Glomerular visceral epithelial cell (primary cell): ENCODE data around the gene TIE1.

Source experiments
- DNase-seq: peaks from one replicate; pipeline ENCODE4 v3.0.0-alpha.2; 2016; ENCODE audit errors: extremely low spot score

Gene TIE1

GRCh38 chr1:43300378-43301094 lies at the start of gene TIE1:
Gene TIE1, plus strand, starts transcription at chr1:43300982. Its CDS starts 90 bp downstream, at chr1:43301072.
- no peak for DNase-seq

DNA sequence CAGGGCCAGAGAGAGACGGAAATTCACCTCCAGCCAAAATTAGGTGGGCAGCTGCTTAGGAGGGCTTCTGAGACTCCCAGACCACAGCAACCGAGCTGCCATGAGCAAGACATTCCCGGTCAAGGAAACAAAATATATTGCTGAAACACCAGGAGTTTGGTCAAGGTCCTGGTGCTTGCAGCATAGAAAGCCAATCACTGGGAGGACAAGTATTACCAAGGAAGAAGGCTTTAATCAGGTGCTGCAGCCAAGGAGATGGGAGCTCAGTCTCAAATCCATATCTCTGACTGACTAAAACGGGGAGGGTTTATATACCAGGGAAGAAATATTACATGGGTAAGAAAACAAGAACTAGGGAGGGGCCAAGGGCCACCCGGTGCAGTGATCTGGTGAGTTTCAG lies 49.8 kb upstream of the TIE1 start:
- no peak for DNase-seq

GRCh38 chr1:43252225-43252624 lies 48.6 kb upstream of the TIE1 start:
- DNase-seq, result no peak

DNA sequence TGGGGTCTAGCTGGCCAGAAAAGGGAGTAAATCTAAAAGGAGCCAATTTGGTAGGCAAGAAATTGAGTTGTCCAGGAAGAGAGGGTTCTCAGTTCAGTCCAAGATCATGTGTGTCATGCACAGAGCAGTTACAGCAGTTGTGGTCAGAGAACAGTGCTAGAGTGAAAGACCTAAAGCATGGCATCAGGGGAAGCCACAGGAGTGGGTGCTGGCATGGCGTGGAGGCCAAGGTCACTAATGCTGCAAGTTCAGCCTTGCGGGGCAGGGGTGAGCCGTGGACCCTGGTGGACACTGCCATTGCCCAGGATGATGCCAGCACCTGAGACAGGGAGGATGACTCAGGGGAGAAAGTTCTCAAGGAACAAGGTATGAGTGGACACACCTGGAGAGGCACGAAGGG lies 47.6 kb upstream of the TIE1 start:
- no peak for DNase-seq

GRCh38 chr1:43253876-43254275 lies 46.9 kb upstream of the TIE1 start:
- DNase-seq, result no peak

DNA sequence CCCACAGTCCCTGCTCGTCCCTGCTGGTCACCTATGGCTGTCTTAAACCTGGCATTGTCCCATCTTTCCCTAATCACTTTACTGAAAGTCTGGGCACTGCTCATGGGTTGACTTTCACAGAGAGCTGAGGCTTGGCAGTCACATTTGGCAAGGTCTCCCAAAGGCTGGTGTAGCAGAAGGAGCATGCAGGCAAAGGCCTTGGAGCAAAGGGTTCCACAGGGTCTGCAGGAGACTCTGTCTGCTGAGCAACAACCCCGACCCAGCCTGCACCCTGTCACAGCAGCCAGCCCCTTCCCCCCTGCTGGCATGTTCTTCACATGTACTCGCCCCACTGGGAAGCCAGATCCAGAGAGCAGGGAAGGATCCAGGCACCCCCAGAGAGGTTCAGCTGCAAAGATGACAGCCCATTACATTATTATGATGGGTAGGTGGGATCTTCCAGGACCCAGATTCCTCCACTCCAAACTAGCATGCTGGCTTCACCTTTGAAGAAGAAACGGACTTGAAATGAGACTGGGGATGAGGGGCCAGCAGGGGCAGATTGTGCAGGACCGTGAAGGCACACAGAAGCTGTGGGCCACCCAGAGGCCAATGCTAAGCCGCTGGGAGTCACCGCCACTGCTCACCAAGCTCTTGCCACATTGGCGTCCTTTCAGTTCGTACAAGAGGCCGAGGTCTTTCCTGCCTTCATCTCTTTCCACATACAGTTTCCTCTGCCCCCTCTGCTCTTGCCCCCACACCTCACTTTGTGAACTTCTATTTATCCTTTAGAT lies 45.2 kb upstream of the TIE1 start:
- no peak for DNase-seq

DNA sequence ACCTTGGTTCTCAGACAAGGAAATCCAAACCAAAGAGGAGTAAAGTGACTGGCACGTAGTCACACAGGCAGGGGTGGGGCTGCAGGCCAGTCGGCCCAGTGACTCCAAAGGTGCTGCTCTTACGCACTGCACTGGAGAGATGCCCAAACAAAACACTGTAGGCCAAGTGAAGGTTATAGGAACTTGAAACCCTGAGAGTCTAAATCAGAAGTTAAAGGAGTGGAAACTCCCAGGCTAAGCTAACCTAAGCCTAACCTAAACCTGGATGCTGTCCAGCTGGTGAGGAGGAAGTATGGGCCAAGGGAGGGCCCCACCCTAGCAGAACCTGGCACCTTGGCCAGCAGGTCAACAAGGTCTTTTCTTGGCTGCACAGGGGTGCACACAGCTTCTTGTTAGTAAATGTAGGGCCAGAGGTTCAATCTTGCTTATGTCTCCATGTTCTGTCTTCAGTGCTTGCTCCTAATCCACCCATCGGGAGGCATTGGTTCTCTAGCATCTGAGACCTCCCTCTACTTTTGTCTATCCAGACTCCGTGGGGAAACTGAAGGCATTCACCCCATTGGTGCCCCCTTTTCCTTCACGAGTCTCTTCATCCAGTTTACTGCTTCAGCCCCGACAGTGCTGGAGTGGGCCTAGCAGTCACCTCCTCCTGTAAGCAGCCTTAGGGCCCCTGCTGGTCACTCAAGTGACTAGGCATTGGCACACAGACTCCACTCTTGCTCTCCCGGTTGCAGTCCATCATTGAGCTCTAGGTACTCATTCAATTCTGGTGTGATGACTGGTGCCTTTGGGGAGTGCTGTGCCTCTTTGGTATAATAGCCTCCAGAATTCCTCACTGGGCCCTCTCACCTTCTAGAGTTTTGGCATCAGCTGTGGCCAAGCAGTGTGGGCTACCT lies 43.9 kb upstream of the TIE1 start:
- DNase-seq, result no peak

- no peak for DNase-seq
These were observed 42.4 kb upstream of the TIE1 start for GRCh38 chr1:43258370-43258769.

DNA sequence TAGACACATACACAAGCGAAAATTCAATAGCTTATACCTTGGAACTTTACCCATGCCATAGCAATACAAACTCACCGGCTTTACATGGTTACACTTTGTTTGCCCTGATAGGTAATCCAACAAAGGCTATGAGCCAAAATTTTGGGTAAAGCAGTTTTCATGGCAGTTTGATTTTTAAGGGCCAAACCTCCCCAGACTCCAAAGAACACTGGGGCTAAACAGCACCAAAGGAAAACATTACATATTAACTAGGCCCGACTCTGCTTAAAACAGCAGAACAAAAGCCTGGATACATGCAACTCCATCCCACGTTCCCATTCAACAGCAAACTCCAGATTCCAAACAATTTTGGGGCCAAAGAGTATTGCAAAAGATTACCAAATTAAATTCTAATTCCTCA lies 35.4 kb upstream of the TIE1 start:
- DNase-seq, result no peak

GRCh38 chr1:43266881-43267280 lies 33.9 kb upstream of the TIE1 start:
- DNase-seq, result no peak

GRCh38 chr1:43267291-43267805 lies 33.4 kb upstream of the TIE1 start:
- DNase-seq, result no peak

- DNase-seq, result no peak
These were observed 32.9 kb upstream of the TIE1 start for GRCh38 chr1:43267818-43268425.

DNA sequence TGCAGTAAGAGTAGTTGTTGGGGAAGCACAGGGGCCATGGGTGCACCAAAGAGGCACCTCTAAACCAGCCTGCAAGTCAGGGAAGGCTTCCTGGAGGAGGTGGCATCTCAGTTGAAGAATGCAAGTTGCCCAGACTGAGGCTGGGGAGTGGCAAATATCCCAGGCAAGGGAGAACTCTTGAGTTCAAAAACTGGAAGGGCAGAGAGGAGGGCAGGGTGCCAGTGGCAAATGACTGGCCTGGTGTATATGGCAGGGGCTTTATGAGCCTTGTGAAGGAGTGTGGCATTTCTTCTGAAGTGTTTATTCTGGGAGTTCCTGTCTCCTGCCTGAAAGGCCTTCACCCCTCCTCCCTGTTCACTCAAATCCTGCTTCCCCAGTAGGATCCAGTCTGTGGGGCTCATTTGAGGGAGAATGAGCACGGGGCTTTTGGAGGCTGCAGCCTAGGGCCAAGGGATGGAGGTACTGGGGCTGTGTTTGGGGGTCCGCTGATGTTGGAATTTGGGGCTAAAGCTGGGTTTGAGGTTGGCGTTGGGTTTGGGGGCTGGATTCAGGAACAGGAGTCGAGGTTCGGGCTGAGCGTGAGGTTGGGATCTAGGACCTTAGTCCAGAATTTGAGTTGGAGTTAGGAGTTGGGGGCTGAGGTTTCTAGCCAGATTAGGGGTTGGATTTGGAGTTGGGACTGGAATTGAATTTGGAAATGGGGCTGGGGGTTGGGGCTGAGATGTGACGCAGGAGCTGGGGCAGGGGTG lies 31.0 kb upstream of the TIE1 start, which contains the start of gene TMEM125:
TSS of gene TMEM125 (plus strand) at position 357 of the 749 bp plus-strand sequence. CDS start 2,740 bp downstream, outside the sequence.
- DNase-seq, result no peak

DNA sequence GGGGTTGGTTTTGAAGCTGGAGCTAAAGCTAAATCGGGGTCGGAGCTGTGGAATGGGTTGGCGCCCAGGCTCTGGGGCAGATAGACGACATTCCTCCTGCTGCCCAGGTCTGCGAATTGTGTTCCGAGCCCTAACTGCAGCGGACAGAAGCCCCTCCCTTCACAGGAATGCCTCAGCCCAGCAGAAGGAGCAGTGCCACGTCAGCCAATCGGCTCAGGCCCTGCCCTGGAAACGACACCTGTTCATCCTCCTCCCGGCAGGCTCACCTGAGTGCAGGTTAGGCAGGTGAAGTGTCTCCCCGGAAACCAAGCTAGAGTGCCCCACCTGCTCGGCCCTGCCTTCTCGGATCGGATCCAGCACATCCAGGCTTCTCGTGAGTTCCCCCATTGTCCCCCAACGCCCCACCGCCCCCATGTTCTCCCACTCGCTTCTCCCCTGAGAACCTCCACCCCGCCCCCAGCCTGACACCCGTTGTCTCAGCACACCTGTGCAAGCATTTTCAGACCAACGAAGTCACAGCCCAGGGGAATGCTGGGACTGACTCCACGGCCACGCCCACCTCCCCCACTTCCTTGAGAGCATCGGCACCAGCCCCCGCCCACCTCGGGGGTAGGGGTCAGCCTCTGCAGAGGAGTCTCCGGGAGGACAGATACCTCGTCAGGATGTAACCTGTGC lies 30.2 kb upstream of the TIE1 start:
- DNase-seq, result no peak

DNA sequence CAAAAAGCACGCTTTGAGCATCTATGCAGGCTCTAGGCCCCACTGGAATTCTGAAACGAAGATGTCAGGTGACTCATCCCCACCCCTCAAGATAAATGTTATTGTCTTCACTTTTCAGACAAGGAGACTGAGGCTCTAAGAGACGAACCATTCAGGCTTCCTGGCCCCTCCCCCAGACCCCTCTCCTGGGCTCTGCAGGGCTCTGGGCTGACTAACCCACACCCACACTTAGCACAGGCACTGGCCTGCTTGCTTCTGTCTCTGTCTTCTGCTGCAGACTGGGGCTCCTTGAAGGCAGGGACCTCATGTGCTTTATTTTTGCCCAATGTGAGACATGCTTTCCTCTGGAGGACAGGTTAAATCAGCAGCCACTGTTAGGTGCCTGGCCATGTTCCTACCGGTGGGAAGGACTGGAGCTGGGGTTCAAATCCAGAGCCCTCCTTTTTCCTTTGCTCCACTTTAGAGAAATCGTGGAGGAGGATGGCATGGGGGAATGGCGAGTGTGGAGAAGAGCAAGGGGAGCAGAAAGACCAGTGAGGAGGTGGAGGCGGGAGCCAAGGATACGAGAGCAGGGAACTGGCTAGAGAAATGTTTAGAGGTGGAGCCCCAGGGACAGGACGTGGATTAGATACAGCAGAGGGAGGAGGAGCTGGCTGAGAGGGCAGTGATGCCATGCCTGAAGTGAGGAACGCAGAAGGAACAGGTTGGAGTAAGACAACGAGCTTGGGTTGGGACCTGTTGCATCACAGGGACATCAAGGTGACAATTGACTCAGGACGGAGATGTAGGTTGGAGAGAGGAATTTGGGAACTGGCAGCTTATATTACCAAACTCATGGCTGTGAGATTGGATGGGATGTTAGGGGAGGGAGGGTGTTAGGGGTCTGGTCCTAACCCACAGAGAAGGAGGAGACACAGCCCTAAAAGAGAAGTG lies 29.3 kb upstream of the TIE1 start:
- DNase-seq, result no peak

GRCh38 chr1:43272161-43272560 lies 28.6 kb upstream of the TIE1 start:
- no peak for DNase-seq

GRCh38 chr1:43272576-43273571 lies 27.9 kb upstream of the TIE1 start:
- DNase-seq, result no peak

DNA sequence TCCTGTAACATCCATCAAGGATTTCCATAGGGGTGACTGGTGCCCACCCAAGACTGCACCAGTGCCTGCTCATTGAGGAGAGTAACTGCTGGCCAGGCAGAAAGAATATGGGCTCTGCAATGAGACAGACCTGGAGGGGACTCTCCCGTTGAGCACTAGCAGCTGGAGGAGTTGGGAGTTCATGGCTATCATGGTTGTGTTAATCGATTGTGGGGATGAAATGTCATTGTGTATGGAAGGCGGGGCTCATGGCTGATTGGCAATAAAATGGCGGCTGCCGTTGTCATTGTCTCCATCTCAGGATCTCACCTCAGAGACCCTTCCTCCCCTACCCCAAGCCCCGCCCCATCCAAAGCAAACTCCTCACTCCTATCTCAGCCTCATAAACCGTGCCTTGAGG lies 27.1 kb upstream of the TIE1 start:
- DNase-seq, result no peak
